ENCODE results near the gene SLC25A24. TPM values are rescaled to one million over a fixed set of nuclear protein-coding genes. Genes with fewer than 3 reads are reported as not detected.
"Not testable (repeated sequence)": the region's sequence is repeated elsewhere in the genome, so short reads cannot be mapped to it uniquely, and the experiment has no call there.

Gene SLC25A24
- total and polyA plus RNA-seq, 7 experiments from 2014 or later = 7.1 to 27.2 (median 10.2) TPM

DNA sequence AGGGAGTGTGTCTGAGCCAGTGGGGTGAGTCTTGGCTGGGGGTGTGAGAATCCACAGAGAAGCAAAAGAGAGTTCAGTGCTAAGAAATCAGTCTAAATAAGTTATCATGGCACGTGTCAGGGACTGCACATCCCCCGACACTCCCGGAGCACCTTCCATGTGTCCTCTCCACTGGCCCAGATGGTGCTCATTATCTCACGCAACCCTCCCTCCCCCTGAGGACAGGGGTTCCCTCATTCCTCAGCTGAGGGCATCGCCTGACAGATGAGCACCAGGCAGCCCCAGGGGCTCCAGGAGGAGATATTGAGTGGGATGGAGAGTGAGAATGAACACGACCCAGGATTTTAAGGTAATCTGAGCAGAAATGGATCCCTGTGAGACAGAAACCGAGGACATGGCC lies 27.6 kb upstream of the SLC25A24 start:
- DNase-seq = not testable (repeated sequence)

DNA sequence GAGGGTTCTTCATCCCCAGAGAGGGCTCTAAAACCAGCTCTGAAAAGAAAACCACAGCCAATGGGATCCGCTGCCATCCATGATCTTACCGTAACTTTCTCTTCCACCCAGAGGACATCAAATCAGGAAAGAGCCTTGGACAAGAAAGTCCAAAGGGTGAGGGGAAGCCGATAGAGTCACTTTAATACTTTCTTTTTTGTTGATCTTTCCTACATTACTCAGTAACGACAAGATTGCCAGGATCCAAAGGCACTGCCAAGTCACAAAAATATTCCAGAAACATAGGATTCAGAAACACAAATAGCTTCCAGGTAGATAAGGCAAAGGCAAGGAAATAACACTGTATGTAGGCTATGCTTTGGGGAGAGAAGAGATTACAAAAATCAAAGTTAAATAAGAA lies 26.7 kb upstream of the SLC25A24 start:
- H3K4me3 ChIP-seq (ENCODE audit: low read length); H3K4me1 Mint-ChIP-seq; ATAC-seq; H3K36me3 ChIP-seq (ENCODE audit: control insufficient read depth in 2 of 3, insufficient read depth in 3 of 3, low read length in 3 of 3); CTCF ChIA-PET; H3K4me1 ChIP-seq (ENCODE audit: control insufficient read depth in 2 of 2, insufficient read depth in 2 of 2, low read length in 2 of 2); intact Hi-C loops (cut with micrococcal nuclease); H3K27me3 ChIP-seq (ENCODE audit: control insufficient read depth in 2 of 2, insufficient read depth in 2 of 2, low read length in 2 of 2); H3K4me3 Mint-ChIP-seq; H3K27ac ChIP-seq (ENCODE audit: low read depth, low read length); H3K27ac Mint-ChIP-seq; H3K9me3 Mint-ChIP-seq; H3K36me3 Mint-ChIP-seq; DNase-seq; H3K27me3 Mint-ChIP-seq; POLR2A ChIA-PET; H3K9me3 ChIP-seq (ENCODE audit: control insufficient read depth in 2 of 3, low read length in 3 of 3): not testable (repeated sequence)

More for the DNA sequence above, 27.6 kb upstream of the SLC25A24 start:
- H3K9me3 Mint-ChIP-seq; H3K27me3 Mint-ChIP-seq; H3K4me3 Mint-ChIP-seq; H3K36me3 Mint-ChIP-seq; CTCF ChIA-PET; H3K36me3 ChIP-seq (ENCODE audit: control insufficient read depth in 2 of 3, insufficient read depth in 3 of 3, low read length in 3 of 3); H3K4me1 ChIP-seq (ENCODE audit: control insufficient read depth in 2 of 2, insufficient read depth in 2 of 2, low read length in 2 of 2); H3K4me1 Mint-ChIP-seq; H3K27ac Mint-ChIP-seq; ATAC-seq; H3K27ac ChIP-seq (ENCODE audit: low read depth, low read length); POLR2A ChIA-PET; H3K27me3 ChIP-seq (ENCODE audit: control insufficient read depth in 2 of 2, insufficient read depth in 2 of 2, low read length in 2 of 2); H3K9me3 ChIP-seq (ENCODE audit: control insufficient read depth in 2 of 3, low read length in 3 of 3); intact Hi-C loops (cut with micrococcal nuclease); H3K4me3 ChIP-seq (ENCODE audit: low read length): not testable (repeated sequence)

- H3K4me1 Mint-ChIP-seq, ATAC-seq: not testable (repeated sequence)
Observed at GRCh38 chr1:108223226-108223625, 23.1 kb upstream of the SLC25A24 start.

GRCh38 chr1:108217515-108218174 lies 17.5 kb upstream of the SLC25A24 start:
- DNase-seq; H3K27ac ChIP-seq (ENCODE audit: low read depth, low read length); ATAC-seq; H3K9me3 ChIP-seq (ENCODE audit: control insufficient read depth in 2 of 3, low read length in 3 of 3); intact Hi-C loops (cut with micrococcal nuclease); POLR2A ChIA-PET; H3K36me3 Mint-ChIP-seq; H3K4me3 Mint-ChIP-seq; H3K36me3 ChIP-seq (ENCODE audit: control insufficient read depth in 2 of 3, insufficient read depth in 3 of 3, low read length in 3 of 3); H3K4me1 Mint-ChIP-seq; CTCF ChIA-PET; H3K27me3 ChIP-seq (ENCODE audit: control insufficient read depth in 2 of 2, insufficient read depth in 2 of 2, low read length in 2 of 2); H3K27ac Mint-ChIP-seq; H3K4me1 ChIP-seq (ENCODE audit: control insufficient read depth in 2 of 2, insufficient read depth in 2 of 2, low read length in 2 of 2); H3K9me3 Mint-ChIP-seq; H3K4me3 ChIP-seq (ENCODE audit: low read length): not testable (repeated sequence)
- peaks cover 1 to 13% (median 4%) of the 10 kb centered on the region in 5 donors for H3K27me3 Mint-ChIP-seq

More at GRCh38 chr1:108223226-108223625, 23.1 kb upstream of the SLC25A24 start:
- POLR2A ChIA-PET; H3K36me3 Mint-ChIP-seq; H3K9me3 ChIP-seq (ENCODE audit: control insufficient read depth in 2 of 3, low read length in 3 of 3); H3K36me3 ChIP-seq (ENCODE audit: control insufficient read depth in 2 of 3, insufficient read depth in 3 of 3, low read length in 3 of 3); DNase-seq; H3K9me3 Mint-ChIP-seq; H3K27ac ChIP-seq (ENCODE audit: low read depth, low read length); CTCF ChIA-PET; H3K4me1 ChIP-seq (ENCODE audit: control insufficient read depth in 2 of 2, insufficient read depth in 2 of 2, low read length in 2 of 2); H3K4me3 Mint-ChIP-seq; intact Hi-C loops (cut with micrococcal nuclease); H3K27ac Mint-ChIP-seq; H3K4me3 ChIP-seq (ENCODE audit: low read length); H3K27me3 ChIP-seq (ENCODE audit: control insufficient read depth in 2 of 2, insufficient read depth in 2 of 2, low read length in 2 of 2): not testable (repeated sequence)
- peaks cover 0 to 13% (median 6%) of the 10 kb centered on the region in 5 donors for H3K27me3 Mint-ChIP-seq

DNA sequence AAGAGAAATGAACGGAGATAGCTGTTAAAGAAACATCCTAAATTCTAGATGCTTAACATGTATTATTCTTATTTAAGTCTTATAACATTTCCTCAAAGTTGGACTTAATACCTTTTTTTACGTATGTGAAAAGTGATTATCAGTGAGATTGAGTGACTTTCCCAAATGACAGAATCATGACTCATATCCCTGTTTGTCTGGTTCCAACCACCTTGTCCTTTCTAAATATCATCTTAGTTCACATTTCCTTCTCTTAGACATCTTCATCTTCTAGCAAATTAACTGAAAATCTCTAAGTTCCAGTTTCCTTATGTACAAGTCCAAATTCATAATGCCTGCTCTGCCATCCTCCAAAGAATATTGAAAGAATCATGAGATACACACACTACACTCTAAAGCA lies 16.9 kb upstream of the SLC25A24 start:
- ATAC-seq; H3K4me3 ChIP-seq (ENCODE audit: low read length); intact Hi-C loops (cut with micrococcal nuclease); H3K36me3 Mint-ChIP-seq; H3K27ac ChIP-seq (ENCODE audit: low read depth, low read length); H3K36me3 ChIP-seq (ENCODE audit: control insufficient read depth in 2 of 3, insufficient read depth in 3 of 3, low read length in 3 of 3); H3K9me3 ChIP-seq (ENCODE audit: control insufficient read depth in 2 of 3, low read length in 3 of 3); H3K4me1 Mint-ChIP-seq; H3K4me3 Mint-ChIP-seq; H3K9me3 Mint-ChIP-seq; H3K27ac Mint-ChIP-seq; DNase-seq; POLR2A ChIA-PET; H3K4me1 ChIP-seq (ENCODE audit: control insufficient read depth in 2 of 2, insufficient read depth in 2 of 2, low read length in 2 of 2); H3K27me3 ChIP-seq (ENCODE audit: control insufficient read depth in 2 of 2, insufficient read depth in 2 of 2, low read length in 2 of 2): not testable (repeated sequence)
- peaks cover 5 to 18% (median 9%) of the 10 kb centered on the region in 5 donors for H3K27me3 Mint-ChIP-seq
- CTCF ChIA-PET = interaction anchor here (1.2 kb wide), 1 partner anchor 344 kb away, joined by 4 read pairs; no protein-coding TSS in a partner anchor

DNA sequence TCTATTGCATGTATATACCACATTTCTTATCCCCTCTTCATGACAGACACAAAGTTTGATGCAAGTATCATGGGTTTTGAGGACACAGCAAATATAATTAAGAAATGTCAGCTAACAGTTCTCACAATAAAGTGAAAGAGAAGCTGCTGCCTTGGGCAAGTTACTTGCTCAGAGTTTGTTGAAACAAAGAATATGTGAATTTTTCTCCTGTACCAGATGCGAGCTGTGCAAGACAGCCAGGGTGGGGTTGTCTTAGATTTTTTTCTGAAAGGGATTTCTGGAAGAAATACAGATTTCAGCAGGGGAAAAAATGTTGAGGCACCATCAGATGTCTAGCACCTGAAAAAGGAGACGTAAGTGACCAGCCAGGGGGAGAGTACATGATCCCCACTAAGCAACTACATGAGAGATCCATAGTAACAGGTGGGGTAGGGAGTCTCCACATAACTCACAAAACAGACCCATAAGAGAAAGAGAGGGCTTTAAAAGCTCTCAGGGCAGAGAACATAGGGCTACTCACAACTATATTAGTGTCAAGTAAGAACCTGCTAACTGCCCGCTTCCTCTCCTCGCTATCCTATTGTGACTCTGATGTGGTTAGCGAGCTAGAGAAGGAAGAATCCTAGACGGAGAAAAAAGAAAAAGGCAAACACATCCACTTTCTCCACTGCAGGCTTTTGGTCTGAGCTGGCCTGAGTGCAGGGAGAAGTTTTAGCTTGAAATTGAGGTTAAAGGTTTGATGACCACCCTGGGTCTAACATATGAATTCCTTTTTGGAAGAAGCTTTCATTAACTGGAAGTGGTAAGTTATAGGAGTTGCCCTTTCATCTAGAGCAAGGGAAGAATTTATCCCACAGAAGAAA lies 16.1 kb upstream of the SLC25A24 start:
- intact Hi-C loops (cut with micrococcal nuclease); H3K27ac ChIP-seq (ENCODE audit: low read depth, low read length); H3K4me3 ChIP-seq (ENCODE audit: low read length); H3K9me3 ChIP-seq (ENCODE audit: control insufficient read depth in 2 of 3, low read length in 3 of 3); H3K27ac Mint-ChIP-seq; H3K36me3 ChIP-seq (ENCODE audit: control insufficient read depth in 2 of 3, insufficient read depth in 3 of 3, low read length in 3 of 3); H3K27me3 ChIP-seq (ENCODE audit: control insufficient read depth in 2 of 2, insufficient read depth in 2 of 2, low read length in 2 of 2); H3K9me3 Mint-ChIP-seq; DNase-seq; H3K36me3 Mint-ChIP-seq; H3K4me1 ChIP-seq (ENCODE audit: control insufficient read depth in 2 of 2, insufficient read depth in 2 of 2, low read length in 2 of 2); ATAC-seq; H3K4me1 Mint-ChIP-seq; H3K4me3 Mint-ChIP-seq; POLR2A ChIA-PET: not testable (repeated sequence)
- H3K27me3 Mint-ChIP-seq = peaks cover 6 to 25% (median 15%) of the 10 kb centered on the region in 5 donors
- CTCF ChIA-PET = interaction anchor here (1.2 kb wide), 1 partner anchor 345 kb away, joined by 4 read pairs; no protein-coding TSS in a partner anchor

All from naive thymus-derived CD4-positive, alpha-beta T cell (primary cell).